ENCODE results near the gene SAFB. TPM values are rescaled to one million over a fixed set of nuclear protein-coding genes. Genes with fewer than 3 reads are reported as not detected.

The SAFB gene
- total and polyA plus RNA-seq, 2 of the 13 experiments (the other 11 are each of a cell fraction or from before 2014, with no cell fraction given): 21.0 to 28.4 TPM

GRCh38 chr19:5698635-5699422 lies 75.9 kb downstream of the SAFB start:
- H3K4me2 ChIP-seq (ENCODE audit: low read depth, low read length): no peak overlapping the region
- no peak overlapping the region for H3K4me3 ChIP-seq (replicated peaks in 1 of 3; ENCODE audit: insufficient read depth in 1 of 3, low read depth in 2 of 3, low read length in 3 of 3)
- no peaks in the 10 kb centered on the region for H3K4me1 ChIP-seq (ENCODE audit: insufficient read depth, low read length)
- peaks cover 38 to 66% of the 10 kb centered on the region in 2 experiments for H3K36me3 ChIP-seq (replicated peaks in 1 of 2; ENCODE audit: control insufficient read depth in 1 of 2, insufficient read depth in 2 of 2, low read length in 2 of 2)
- intact Hi-C loops (cut with micrococcal nuclease; ENCODE audit: unreplicated experiment) (no loop called here), in situ Hi-C loops (cut with HindIII; ENCODE audit: extremely low pct_ligation_motif_present, low pct_unique_long_range_greater_than_20kb) (no loop called here)
- no peak for DNase-seq (ENCODE audit: low spot score)
- no peak overlapping the region for H3K9ac ChIP-seq (ENCODE audit: insufficient read depth, low read depth, low read length)
- no peaks in the 10 kb centered on the region for H3K9me3 ChIP-seq (ENCODE audit: low read length)
- WGBS (ENCODE audit: low lambda C conversion rate): 98% methylated on average over 24 of the region's 38 CpGs
- H2AFZ ChIP-seq (ENCODE audit: low read length): no peak overlapping the region
- peaks cover 3% of the 10 kb centered on the region for H3K79me2 ChIP-seq (ENCODE audit: insufficient read depth, low read length)
- ChIA-PET CTCF (ENCODE audit: low intra/inter-chr PET ratio, low total read pairs) (no interaction called here), POLR2A (interaction anchor here (0.8 to 3.2 kb wide), 2 partner anchors 9 to 21 kb away, joined by 3 to 12 read pairs; partner anchors contain the start of genes CATSPERD, LONP1 and RPL36)
- ATAC-seq: no peak
- no peak for FAIRE-seq
- H3K27ac ChIP-seq (ENCODE audit: extremely low read length, insufficient read depth, low read length): no peak overlapping the region
- no peak for TF ChIP-seq HDAC1 (CRISPR knock-in tag; IDR thresholded peaks at IDR 0.05)
- peak; percentile 76; the same call in 1 of the 2 replicates for TF ChIP-seq ZNF329 (CRISPR knock-in tag; IDR thresholded peaks at IDR 0.05; ENCODE audit: low read depth)
- TF ChIP-seq AGO2 (optimal IDR thresholded peaks at IDR 0.05; ENCODE audit: low read depth, low read length): peak; percentile 91
- TF ChIP-seq RBFOX2 (IDR thresholded peaks at IDR 0.05; ENCODE audit: low read depth, low read length): peak; percentile 51; the same call in 1 of the 2 replicates
- peak; percentile 85 for TF ChIP-seq AGO1 (IDR thresholded peaks at IDR 0.05; ENCODE audit: low read depth, low read length, poor library complexity, severe bottlenecking)
- no peak for TF ChIP-seq TBX2 (CRISPR knock-in tag; IDR thresholded peaks at IDR 0.05; ENCODE audit: borderline replicate concordance)
- TF ChIP-seq PHF20 (CRISPR knock-in tag; IDR thresholded peaks at IDR 0.05): 0 out of 2 replicates have a peak, but pooled peaks have one; percentile 18
- no TSS peak for BruUV-seq (replicated peaks)
- peaks cover 6% of the 10 kb centered on the region; the same call in 1 of the 2 replicates for H4K20me1 ChIP-seq (ENCODE audit: insufficient read depth, low read length)
- H3K27me3 ChIP-seq (ENCODE audit: control insufficient read depth in 1 of 2, insufficient read depth in 2 of 2, low read length in 2 of 2): no peaks in the 10 kb centered on the region
